ENCODE results near the gene CDH26.
"Not testable (repeated sequence)": the region's sequence is repeated elsewhere in the genome, so short reads cannot be mapped to it uniquely, and the experiment has no call there.

The CDH26 gene

GRCh38 chr20:60041436-60042165, 83.4 kb downstream of the CDH26 start:
- DNase-seq: not testable (repeated sequence)

- no peak for DNase-seq
Measured at GRCh38 chr20:60043435-60043834, 85.2 kb downstream of the CDH26 start.

- no peak for DNase-seq
Measured at GRCh38 chr20:60046011-60046413, 87.8 kb downstream of the CDH26 start.

- DNase-seq: no peak
Measured at GRCh38 chr20:60046436-60046835, 88.2 kb downstream of the CDH26 start.

GRCh38 chr20:60046860-60047259, 88.6 kb downstream of the CDH26 start:
- no peak for DNase-seq

GRCh38 chr20:60048634-60049521, 90.7 kb downstream of the CDH26 start:
- no peak for DNase-seq

GRCh38 chr20:60049601-60050000, 91.4 kb downstream of the CDH26 start:
- DNase-seq: no peak

GRCh38 chr20:60050193-60050947, 92.1 kb downstream of the CDH26 start:
- DNase-seq: no peak

- no peak for DNase-seq
Measured at GRCh38 chr20:60051911-60052310, 93.7 kb downstream of the CDH26 start.

GRCh38 chr20:60052322-60052721, 94.1 kb downstream of the CDH26 start:
- DNase-seq: peak in 1 of 58 donors; percentile 17

- DNase-seq: no peak
Measured at GRCh38 chr20:60053125-60053817, 95.0 kb downstream of the CDH26 start.

GRCh38 chr20:60053818-60054190, 95.6 kb downstream of the CDH26 start:
- no peak for DNase-seq

- no peak for DNase-seq
Measured at GRCh38 chr20:60054716-60055634, 96.8 kb downstream of the CDH26 start.

- peak in 25 of 58 donors; percentile 3 to 62 (median 23) for DNase-seq
Measured at GRCh38 chr20:60055740-60056139, 97.5 kb downstream of the CDH26 start.

- no peak for DNase-seq
Measured at GRCh38 chr20:60056407-60057122, 98.3 kb downstream of the CDH26 start.

- DNase-seq: peak in 54 of 58 donors; percentile 3 to 80 (median 38)
Measured at GRCh38 chr20:60057123-60057865, 99.1 kb downstream of the CDH26 start.

- DNase-seq: peak in 20 of 58 donors; percentile 12 to 53 (median 30)
Measured at GRCh38 chr20:60057866-60058807, 99.9 kb downstream of the CDH26 start.
